Lower leg skin (tissue), 4 donors: Measurements from ENCODE around the gene GDF7. TPM values are rescaled to one million over a fixed set of nuclear protein-coding genes. Genes with fewer than 3 reads are reported as not detected.

Experiments used
- DNase-seq, 2 donors: peaks; one replicate each; pipeline ENCODE4 v3.0.0-alpha.2; 2019; ENCODE audit warnings: low spot score in 2 of 2
- H3K4me3 ChIP-seq: fragments of 200-600 bp; sonication (generic); 2 replicates; pipeline ENCODE4 v1.5.1; 2017; ENCODE audit warnings: mild to moderate bottlenecking, low read depth; ENCODE audit not compliant: poor library complexity, severe bottlenecking
- POLR2A ChIP-seq, 2 donors: fragments of 450-650 bp; IDR thresholded peaks; one replicate each; pipeline ENCODE4 v1.6.1; 2016 to 2017; ENCODE audit warnings: antibody characterized with exemption in 2 of 2, mild to moderate bottlenecking in 1 of 2, moderate library complexity in 1 of 2
- WGBS, 2 donors: methylation state at CpG; one replicate each; pipeline ENCODE4 v1.1.5; 2018; 5-methylcytosine and 5-hydroxymethylcytosine counted together
- intact Hi-C: fragments of 100-400 bp; cut with DNase I; formaldehyde crosslinking; loops from one replicate; pipeline ENCODE4 v1.15.0; 2023; ENCODE audit warnings: low total_unique reads
- total RNA-seq, 4 donors: library from RNA; depleted of rRNA; stranded (reverse); fragments of >200 nt; gene quantifications; one replicate each; pipeline ENCODE4 v1.1.0, GENCODE V29; 2016
- TF ChIP-seq, protein P1 (sequence below), 3 donors: fragments of 450-650 bp; IDR thresholded peaks; one replicate each; pipeline ENCODE4 v1.5.1; 2016; ENCODE audit warnings: antibody characterized with exemption in 3 of 3, mild to moderate bottlenecking in 3 of 3, moderate library complexity in 2 of 3

Gene GDF7
- total RNA-seq, 4 donors from 2014 or later = 0.80 to 3.7 (median 2.4) TPM

- intact Hi-C loops = no loop called here
- no peak for DNase-seq
- 85 to 97% methylated on average over 15 of the region's 15 CpGs for WGBS, 2 donors
- TF ChIP-seq, protein P1, sequence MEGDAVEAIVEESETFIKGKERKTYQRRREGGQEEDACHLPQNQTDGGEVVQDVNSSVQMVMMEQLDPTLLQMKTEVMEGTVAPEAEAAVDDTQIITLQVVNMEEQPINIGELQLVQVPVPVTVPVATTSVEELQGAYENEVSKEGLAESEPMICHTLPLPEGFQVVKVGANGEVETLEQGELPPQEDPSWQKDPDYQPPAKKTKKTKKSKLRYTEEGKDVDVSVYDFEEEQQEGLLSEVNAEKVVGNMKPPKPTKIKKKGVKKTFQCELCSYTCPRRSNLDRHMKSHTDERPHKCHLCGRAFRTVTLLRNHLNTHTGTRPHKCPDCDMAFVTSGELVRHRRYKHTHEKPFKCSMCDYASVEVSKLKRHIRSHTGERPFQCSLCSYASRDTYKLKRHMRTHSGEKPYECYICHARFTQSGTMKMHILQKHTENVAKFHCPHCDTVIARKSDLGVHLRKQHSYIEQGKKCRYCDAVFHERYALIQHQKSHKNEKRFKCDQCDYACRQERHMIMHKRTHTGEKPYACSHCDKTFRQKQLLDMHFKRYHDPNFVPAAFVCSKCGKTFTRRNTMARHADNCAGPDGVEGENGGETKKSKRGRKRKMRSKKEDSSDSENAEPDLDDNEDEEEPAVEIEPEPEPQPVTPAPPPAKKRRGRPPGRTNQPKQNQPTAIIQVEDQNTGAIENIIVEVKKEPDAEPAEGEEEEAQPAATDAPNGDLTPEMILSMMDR (IDR thresholded peaks at IDR 0.05) = no peak
- TF ChIP-seq POLR2A (IDR thresholded peaks at IDR 0.05) = no peak
- no peak overlapping the region for H3K4me3 ChIP-seq
Measured at GRCh38 chr2:20638646-20639430, 28.1 kb upstream of the GDF7 start.

DNA sequence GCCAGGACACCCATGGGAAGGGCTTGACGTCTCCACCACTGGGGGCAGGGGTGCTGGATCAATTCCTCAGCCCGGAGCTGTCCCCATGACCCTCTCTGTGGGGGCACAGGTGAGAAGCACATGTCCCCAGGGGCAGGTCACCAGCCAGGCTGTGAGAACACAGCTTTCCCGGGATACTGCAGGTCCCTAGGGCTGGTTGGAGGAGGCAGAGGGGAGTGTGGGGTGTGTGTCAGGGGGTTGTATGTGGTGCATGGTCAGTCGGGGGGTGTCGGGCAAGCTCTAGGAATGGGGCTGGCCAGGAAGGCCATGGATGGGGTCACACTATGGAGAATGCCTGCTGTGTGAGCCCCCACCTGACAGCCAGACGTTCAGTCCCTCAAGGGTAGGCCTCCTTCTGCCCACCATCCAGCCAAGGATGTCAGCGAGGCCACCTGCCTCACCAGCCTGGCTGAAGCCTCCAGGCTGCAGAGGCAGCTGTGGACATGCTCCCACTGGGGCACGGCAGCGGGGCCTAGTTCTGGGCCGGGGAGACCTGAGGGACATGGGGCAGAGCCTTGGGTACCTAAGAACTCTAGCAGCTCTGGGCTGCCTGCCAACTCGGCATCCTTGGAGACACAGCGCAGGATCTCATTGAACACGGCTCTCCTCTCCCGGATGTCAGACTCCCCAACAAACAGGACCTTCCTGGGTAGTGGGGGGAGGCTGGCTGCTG is 26.4 kb upstream of the GDF7 start:
- 85 to 90% methylated on average over 11 to 12 of the region's 14 CpGs for WGBS, 2 donors
- TF ChIP-seq, protein P1 (IDR thresholded peaks at IDR 0.05) = no peak
- no peak for TF ChIP-seq POLR2A (IDR thresholded peaks at IDR 0.05)
- DNase-seq = peak in 1 of 2 donors; percentile 88
- H3K4me3 ChIP-seq = no peak overlapping the region
- intact Hi-C loops = loop anchor here (10.0 kb wide), 1 partner anchor 196 kb away; the partner anchor contains the start of gene RHOB

DNA sequence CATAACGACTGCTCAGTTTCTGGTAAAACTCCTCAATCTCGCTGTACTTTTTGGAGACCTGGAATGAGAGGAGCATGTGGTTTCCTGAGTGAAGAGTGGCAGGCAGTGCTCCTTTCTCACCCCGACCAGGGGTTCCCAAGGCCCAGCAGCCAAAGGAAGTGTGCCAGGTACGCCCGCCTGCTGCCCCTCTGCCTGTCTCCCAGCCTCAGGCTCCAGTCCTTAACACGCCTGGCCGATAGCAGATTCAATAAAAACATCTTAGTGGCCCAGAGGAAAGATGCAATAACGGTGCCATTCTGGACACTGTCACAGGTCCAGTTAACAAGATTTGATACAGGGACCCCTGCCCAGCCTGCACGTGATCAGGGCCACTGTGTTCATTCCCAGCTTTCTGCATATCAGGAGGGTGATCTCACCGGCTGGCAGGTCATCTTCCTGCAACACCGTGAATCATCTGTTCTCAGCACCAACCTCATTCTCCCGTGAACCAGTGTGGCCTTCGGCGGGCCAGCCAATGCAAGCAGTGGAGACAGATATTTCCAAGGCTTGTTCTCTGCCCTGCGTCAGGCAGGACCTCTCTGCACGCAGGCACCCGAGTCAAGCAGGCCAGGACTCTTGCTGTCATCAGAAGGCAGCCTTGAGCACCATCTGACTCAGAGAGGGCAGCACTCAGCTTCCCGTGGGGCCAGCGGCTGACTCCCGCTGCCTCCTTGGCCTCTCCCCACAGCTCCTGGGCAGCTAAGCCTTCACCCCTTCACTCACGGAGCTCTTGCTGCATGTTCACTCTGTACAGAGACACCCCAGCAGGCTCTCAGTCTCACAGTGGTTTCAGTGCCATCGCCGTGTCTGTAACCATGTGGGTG is 25.6 kb upstream of the GDF7 start:
- TF ChIP-seq, protein P1 (IDR thresholded peaks at IDR 0.05) = no peak
- no peak for TF ChIP-seq POLR2A (IDR thresholded peaks at IDR 0.05)
- intact Hi-C loops = loop anchor here (10.0 kb wide), 1 partner anchor 197 kb away; the partner anchor contains the start of gene RHOB
- DNase-seq = no peak
- WGBS, 2 donors = 83 to 84% methylated on average over 23 of the region's 23 CpGs
- H3K4me3 ChIP-seq = no peak overlapping the region

DNA sequence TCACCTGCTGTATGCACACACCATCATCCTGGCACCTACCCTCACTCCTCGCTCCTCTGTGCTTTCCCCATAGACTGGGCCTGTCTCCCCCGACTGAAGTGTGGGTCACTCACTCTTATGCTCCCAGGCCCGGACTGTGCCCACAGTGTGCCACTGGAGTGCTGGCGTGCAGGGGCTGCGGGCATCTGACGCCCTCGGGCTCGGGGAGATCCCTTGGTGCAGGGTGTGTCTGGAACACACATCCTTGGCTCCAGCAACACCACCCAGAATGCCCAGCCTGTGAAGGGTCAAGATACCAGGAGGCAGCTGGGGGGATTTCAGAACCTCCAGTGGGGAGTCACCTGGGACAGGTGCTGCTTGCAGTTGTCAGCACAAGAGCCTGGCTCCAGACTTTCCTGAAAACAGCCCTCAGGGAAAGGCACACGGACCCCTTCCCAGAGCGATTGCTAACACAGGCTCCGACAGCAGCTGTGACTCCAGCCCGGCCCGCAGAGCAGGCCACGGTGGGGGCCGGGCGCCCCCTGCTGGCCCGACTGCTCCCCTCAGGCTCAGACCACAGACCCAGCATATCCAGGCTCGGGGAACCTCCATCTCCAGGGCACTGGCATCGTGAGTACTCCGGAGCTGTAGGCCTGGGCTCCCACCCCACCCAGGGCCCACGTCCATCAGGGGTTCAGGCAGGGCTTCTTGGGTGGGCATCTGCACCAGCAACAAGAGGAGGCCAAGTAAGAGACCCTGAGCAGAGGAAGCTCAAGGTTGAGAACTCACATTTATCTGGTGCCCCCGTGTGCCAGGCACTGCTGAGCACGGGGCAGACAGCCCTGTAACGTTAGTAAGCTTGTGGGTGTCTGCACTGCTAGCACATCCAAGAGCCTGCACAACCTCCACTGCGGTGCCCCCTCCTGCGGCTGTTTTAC is 24.6 kb upstream of the GDF7 start:
- H3K4me3 ChIP-seq = no peak overlapping the region
- TF ChIP-seq, protein P1 (IDR thresholded peaks at IDR 0.05) = peak in 1 of 3 donors; percentile 72
- no peak for TF ChIP-seq POLR2A (IDR thresholded peaks at IDR 0.05)
- intact Hi-C loops = loop anchor here (10.0 kb wide), 1 partner anchor 198 kb away; the partner anchor contains the start of gene RHOB
- peak; percentile 67 to 96 for DNase-seq
- WGBS, 2 donors = 29 to 35% methylated on average over 26 of the region's 26 CpGs
